ENCODE measurements around the gene AJUBA. TPM values are rescaled to one million over a fixed set of nuclear protein-coding genes. Genes with fewer than 3 reads are reported as not detected.

Gene AJUBA
- total and polyA plus RNA-seq, 7 donors: 0.23 to 7.8 (median 5.1) TPM

DNA sequence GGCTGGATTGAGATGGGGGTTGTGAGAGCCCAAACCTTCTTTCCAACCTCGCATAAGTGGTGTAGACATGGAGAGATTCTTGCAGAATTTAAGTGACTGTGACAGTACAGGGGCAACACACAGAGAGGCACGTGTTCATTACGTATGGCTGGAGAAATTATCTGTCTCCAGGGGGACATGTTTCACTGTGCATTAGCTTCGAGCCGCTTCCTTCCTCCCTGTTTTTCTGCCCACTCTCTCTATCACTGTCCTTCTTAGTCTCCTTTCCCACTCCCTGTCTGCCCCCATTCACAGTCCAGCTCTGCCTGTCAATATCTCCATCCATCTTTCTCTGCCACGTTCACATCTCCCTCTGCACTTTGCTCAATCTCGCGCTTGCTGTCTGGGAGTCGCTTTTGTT is 39.1 kb upstream of the AJUBA start:
- DNase-seq: no peak
- Histone ChIP-seq H3K9me3 (no peaks in the 10 kb centered on the region), H3K4me3 (no peak overlapping the region), H3K4me1 (no peaks in the 10 kb centered on the region), H3K27me3 (no peaks in the 10 kb centered on the region), H3K36me3 (peaks cover 0 to 23% (median 10%) of the 10 kb centered on the region in 4 donors), H3K27ac (no peak overlapping the region)
- WGBS, 2 donors: 84 to 91% methylated on average over 9 of the region's 9 CpGs
- intact Hi-C loops (cut with DNase I): no loop called here
- TF ChIP-seq EP300 (IDR thresholded peaks at IDR 0.05) (no peak), POLR2AphosphoS5 (IDR thresholded peaks at IDR 0.05) (no peak), POLR2A (IDR thresholded peaks at IDR 0.05) (no peak)
- TF ChIP-seq, protein P1, sequence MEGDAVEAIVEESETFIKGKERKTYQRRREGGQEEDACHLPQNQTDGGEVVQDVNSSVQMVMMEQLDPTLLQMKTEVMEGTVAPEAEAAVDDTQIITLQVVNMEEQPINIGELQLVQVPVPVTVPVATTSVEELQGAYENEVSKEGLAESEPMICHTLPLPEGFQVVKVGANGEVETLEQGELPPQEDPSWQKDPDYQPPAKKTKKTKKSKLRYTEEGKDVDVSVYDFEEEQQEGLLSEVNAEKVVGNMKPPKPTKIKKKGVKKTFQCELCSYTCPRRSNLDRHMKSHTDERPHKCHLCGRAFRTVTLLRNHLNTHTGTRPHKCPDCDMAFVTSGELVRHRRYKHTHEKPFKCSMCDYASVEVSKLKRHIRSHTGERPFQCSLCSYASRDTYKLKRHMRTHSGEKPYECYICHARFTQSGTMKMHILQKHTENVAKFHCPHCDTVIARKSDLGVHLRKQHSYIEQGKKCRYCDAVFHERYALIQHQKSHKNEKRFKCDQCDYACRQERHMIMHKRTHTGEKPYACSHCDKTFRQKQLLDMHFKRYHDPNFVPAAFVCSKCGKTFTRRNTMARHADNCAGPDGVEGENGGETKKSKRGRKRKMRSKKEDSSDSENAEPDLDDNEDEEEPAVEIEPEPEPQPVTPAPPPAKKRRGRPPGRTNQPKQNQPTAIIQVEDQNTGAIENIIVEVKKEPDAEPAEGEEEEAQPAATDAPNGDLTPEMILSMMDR (IDR thresholded peaks at IDR 0.05): no peak

DNA sequence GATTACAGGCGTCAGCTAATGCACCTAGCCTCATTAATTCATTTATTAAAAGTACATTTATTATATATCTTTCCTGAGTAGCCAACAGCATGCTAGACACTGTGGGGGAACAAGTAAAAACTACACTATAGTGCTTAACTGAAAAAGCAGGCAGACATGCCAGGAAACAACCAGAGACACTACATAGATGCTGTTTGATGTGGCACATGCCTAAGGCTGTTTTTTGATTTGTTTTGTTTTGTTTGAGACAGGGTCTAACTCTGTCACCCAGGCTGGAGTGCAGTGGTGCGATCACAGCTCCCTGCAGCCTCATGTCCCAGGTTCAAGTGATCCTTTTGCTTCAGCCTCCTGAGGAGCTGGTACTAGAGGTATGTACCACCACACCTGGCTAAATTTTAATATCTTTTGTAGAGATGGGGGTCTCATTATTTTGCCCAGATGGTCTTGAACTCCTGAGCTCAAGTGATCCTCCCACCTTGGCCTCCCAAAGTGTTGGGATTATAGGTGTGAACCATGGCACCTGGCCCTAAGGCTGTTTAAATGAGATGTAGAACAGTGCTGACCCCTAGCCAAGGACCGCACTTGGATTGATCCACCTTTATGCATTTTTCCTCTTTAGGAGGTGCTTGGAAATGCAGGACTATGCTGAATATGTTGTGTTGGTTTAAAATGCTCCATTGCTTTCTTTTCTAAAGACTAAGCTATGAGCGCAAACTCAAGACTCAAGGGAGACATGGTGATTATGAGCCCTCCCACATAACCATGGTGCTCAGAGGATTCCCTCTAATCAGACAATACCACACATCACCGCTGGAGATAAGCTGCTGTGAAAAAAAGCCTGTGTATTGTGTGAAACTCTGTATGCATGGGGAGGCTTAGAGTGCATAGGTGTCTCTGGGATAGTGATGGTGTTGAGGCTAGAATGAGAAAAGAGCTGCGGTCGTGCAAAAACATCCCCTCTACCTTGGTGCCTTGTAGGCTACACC is 38.1 kb upstream of the AJUBA start:
- WGBS, 2 donors: 87 to 96% methylated on average over 7 of the region's 7 CpGs
- no peaks in the 10 kb centered on the region for H3K9me3 ChIP-seq

DNA sequence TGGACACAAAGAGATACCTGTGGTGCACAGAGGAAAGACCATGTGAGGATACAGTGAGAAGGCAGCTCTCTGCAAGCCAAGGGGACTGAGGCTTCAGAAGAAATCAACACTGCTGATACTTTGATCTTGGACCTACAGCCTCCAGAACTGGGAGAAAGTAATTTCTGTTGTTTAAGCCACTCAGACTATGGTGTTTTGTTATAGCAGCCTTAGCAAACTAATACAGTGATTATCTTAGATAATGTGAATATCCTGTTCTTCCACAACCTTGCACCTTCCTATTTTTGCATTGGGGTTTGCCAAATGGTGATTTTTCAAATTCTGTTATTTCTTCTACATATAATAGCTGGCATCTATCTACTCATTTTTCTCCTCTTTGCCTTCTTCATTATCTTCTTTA is 35.8 kb upstream of the AJUBA start:
- intact Hi-C loops (cut with DNase I): no loop called here
- H3K4me3 ChIP-seq: no peak overlapping the region
- no peak for DNase-seq
- no peaks in the 10 kb centered on the region for H3K36me3 ChIP-seq
- H3K27ac ChIP-seq: no peak overlapping the region
- no peaks in the 10 kb centered on the region for H3K4me1 ChIP-seq
- H3K27me3 ChIP-seq: no peaks in the 10 kb centered on the region
- no peaks in the 10 kb centered on the region for H3K9me3 ChIP-seq
- TF ChIP-seq, protein P1 (IDR thresholded peaks at IDR 0.05): no peak
- TF ChIP-seq POLR2A (IDR thresholded peaks at IDR 0.05) (no peak), EP300 (IDR thresholded peaks at IDR 0.05) (no peak), POLR2AphosphoS5 (IDR thresholded peaks at IDR 0.05) (no peak)

More for the DNA sequence above, 38.1 kb upstream of the AJUBA start:
- peaks cover 0 to 13% (median 2%) of the 10 kb centered on the region in 4 donors for H3K36me3 ChIP-seq
- H3K27me3 ChIP-seq: no peaks in the 10 kb centered on the region
- intact Hi-C loops (cut with DNase I): no loop called here
- no peak overlapping the region for H3K4me3 ChIP-seq
- DNase-seq: no peak
- no peaks in the 10 kb centered on the region for H3K4me1 ChIP-seq
- no peak overlapping the region for H3K27ac ChIP-seq
- TF ChIP-seq POLR2A (IDR thresholded peaks at IDR 0.05): no peak
- TF ChIP-seq, protein P1 (IDR thresholded peaks at IDR 0.05): no peak

DNA sequence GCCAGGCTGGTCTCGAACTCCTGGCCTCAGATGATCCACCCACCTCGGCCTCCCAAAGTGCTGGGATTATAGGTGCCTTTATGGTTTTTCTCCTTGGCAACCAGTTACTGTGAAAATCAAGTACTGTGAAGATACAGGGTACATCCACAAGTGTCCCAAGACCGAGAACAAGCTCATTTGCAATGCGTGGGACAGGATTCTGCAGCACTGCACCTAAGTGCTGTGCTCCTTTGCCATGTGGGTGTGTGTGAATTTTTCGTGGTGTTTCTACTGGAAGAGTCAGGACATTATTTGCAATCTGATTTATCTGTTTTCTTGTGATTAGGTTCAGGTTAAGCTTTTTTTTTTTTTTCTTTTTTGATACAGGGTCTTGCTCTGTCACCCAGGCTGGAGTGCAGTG is 34.7 kb upstream of the AJUBA start:
- TF ChIP-seq, protein P1 (IDR thresholded peaks at IDR 0.05): no peak
- Histone ChIP-seq H3K36me3 (no peaks in the 10 kb centered on the region), H3K4me3 (no peak overlapping the region), H3K9me3 (no peaks in the 10 kb centered on the region), H3K27me3 (no peaks in the 10 kb centered on the region), H3K4me1 (no peaks in the 10 kb centered on the region), H3K27ac (no peak overlapping the region)
- DNase-seq: no peak
- 73 to 89% methylated on average over 5 of the region's 5 CpGs for WGBS, 2 donors
- intact Hi-C loops (cut with DNase I): no loop called here

All from sigmoid colon (tissue), 7 donors.